Bronchial epithelial cell (primary cell): Measurements from ENCODE around the gene DEDD. TPM values are rescaled to one million over a fixed set of nuclear protein-coding genes. Genes with fewer than 3 reads are reported as not detected.

Source experiments
- DNase-seq: peaks from one replicate; pipeline ENCODE4 v3.0.0-alpha.2; 2010; ENCODE audit warnings: low read depth
- FAIRE-seq: peaks from 2 replicates; lab custom pipeline; 2011; peaks lifted over from hg19 to GRCh38; lab: Jason Lieb, UNC
- H3K27me3 ChIP-seq: 2 replicates; pipeline ENCODE4 v1.5.1; 2011; ENCODE audit warnings: low read length; ENCODE audit not compliant: control insufficient read depth, insufficient read depth
- H3K36me3 ChIP-seq: 2 replicates; pipeline ENCODE4 v1.5.1; 2011; ENCODE audit warnings: low read length; ENCODE audit not compliant: control insufficient read depth, insufficient read depth
- H3K4me3 ChIP-seq: 2 replicates; pipeline ENCODE4 v1.5.1; 2011; ENCODE audit warnings: mild to moderate bottlenecking, low read depth, low read length, control low read depth
- CTCF ChIP-seq: IDR thresholded peaks from 2 replicates; pipeline ENCODE4 v1.5.1; 2011; ENCODE audit warnings: mild to moderate bottlenecking, moderate library complexity, low read length, control low read depth, inconsistent platforms; ENCODE audit not compliant: insufficient read depth, severe bottlenecking
- total RNA-seq: library from RNA; depleted of rRNA; stranded (reverse); fragments of >200 nt; gene quantifications from 2 replicates; pipeline ENCODE4 v1.2.1, GENCODE V29; 2014

The DEDD gene
- total RNA-seq, 1 donor from 2014 or later = 26.9 TPM

GRCh38 chr1:161084597-161084988 is 47.9 kb downstream of the DEDD start:
- no peak for TF ChIP-seq CTCF
- Histone ChIP-seq H3K27me3 (no peaks in the 10 kb centered on the region), H3K36me3 (no peaks in the 10 kb centered on the region), H3K4me3 (no peak overlapping the region)
- no peak for FAIRE-seq
- DNase-seq = no peak

- Histone ChIP-seq H3K4me3 (no peak overlapping the region), H3K36me3 (no peaks in the 10 kb centered on the region), H3K27me3 (no peaks in the 10 kb centered on the region)
- DNase-seq (peak; percentile 40), FAIRE-seq (peak; percentile 83)
- no peak for TF ChIP-seq CTCF
These were observed 48.5 kb downstream of the DEDD start for GRCh38 chr1:161083748-161084596.

GRCh38 chr1:161082996-161083747 is 49.3 kb downstream of the DEDD start:
- FAIRE-seq = peak; percentile 52

GRCh38 chr1:161082483-161082882 is 50.0 kb downstream of the DEDD start:
- no peak overlapping the region for H3K4me3 ChIP-seq

More at GRCh38 chr1:161082996-161083747, 49.3 kb downstream of the DEDD start:
- Histone ChIP-seq H3K27me3 (no peaks in the 10 kb centered on the region), H3K36me3 (no peaks in the 10 kb centered on the region), H3K4me3 (peak overlapping the region; percentile 9)
- no peak for TF ChIP-seq CTCF
- peak; percentile 97 for DNase-seq

GRCh38 chr1:161081519-161081918 is 50.9 kb downstream of the DEDD start:
- DNase-seq (no peak), FAIRE-seq (no peak)
- TF ChIP-seq CTCF = no peak
- peaks cover 4% of the 10 kb centered on the region for H3K36me3 ChIP-seq
- no peaks in the 10 kb centered on the region for H3K27me3 ChIP-seq
- H3K4me3 ChIP-seq = no peak overlapping the region

More at GRCh38 chr1:161082483-161082882, 50.0 kb downstream of the DEDD start:
- Histone ChIP-seq H3K36me3 (no peaks in the 10 kb centered on the region), H3K27me3 (no peaks in the 10 kb centered on the region)
- FAIRE-seq (no peak), DNase-seq (peak; percentile 33)
- TF ChIP-seq CTCF = no peak
